HG02642 (cell line): ENCODE data around the gene TMEM120B.

Experiments used
- ATAC-seq: cut with Tn5 transposase; IDR thresholded peaks from one replicate; pipeline ENCODE4 v1.9.1; 2021; ENCODE audit warnings: mild to moderate bottlenecking; ENCODE audit not compliant: unreplicated experiment, poor library complexity

Gene TMEM120B

GRCh38 chr12:121769831-121770301 is 57.3 kb downstream of the TMEM120B start:
- ATAC-seq = no peak

- ATAC-seq = no peak
These were observed 57.8 kb downstream of the TMEM120B start for GRCh38 chr12:121770388-121770787.

GRCh38 chr12:121770813-121771625 is 58.5 kb downstream of the TMEM120B start:
- ATAC-seq = no peak

- ATAC-seq = peak; percentile 72
These were observed 60.6 kb downstream of the TMEM120B start for GRCh38 chr12:121773011-121773777.

- no peak for ATAC-seq
These were observed 62.5 kb downstream of the TMEM120B start for GRCh38 chr12:121774968-121775474.

GRCh38 chr12:121775501-121775900 is 62.9 kb downstream of the TMEM120B start:
- no peak for ATAC-seq

GRCh38 chr12:121776190-121777098 is 63.9 kb downstream of the TMEM120B start:
- ATAC-seq = peak; percentile 57

- ATAC-seq = no peak
These were observed 66.2 kb downstream of the TMEM120B start for GRCh38 chr12:121778567-121779421.

- ATAC-seq = no peak
These were observed 66.9 kb downstream of the TMEM120B start for GRCh38 chr12:121779422-121779895.

GRCh38 chr12:121780429-121780828 is 67.9 kb downstream of the TMEM120B start:
- ATAC-seq = no peak

GRCh38 chr12:121781484-121781997 is 69.0 kb downstream of the TMEM120B start:
- peak; percentile 26 for ATAC-seq

GRCh38 chr12:121781998-121782979 is 69.7 kb downstream of the TMEM120B start:
- ATAC-seq = peak; percentile 54

GRCh38 chr12:121783766-121784165 is 71.2 kb downstream of the TMEM120B start:
- ATAC-seq = no peak

- no peak for ATAC-seq
These were observed 71.9 kb downstream of the TMEM120B start for GRCh38 chr12:121784460-121784859.

- ATAC-seq = no peak
These were observed 73.9 kb downstream of the TMEM120B start for GRCh38 chr12:121786440-121786825.

GRCh38 chr12:121787063-121788025 is 74.8 kb downstream of the TMEM120B start:
- ATAC-seq = no peak
